PFSK-1 (cell line): ENCODE data around the gene CHFR.

Experiments
- FOXP2 ChIP-seq: optimal IDR thresholded peaks from 2 replicates; pipeline ENCODE3; 2011; ENCODE audit warnings: borderline replicate concordance, control low read depth, inconsistent platforms; ENCODE audit not compliant: insufficient read depth; ENCODE audit errors: extremely low read length, extremely low read depth
- POLR2AphosphoS5 ChIP-seq: IDR thresholded peaks from 2 replicates; pipeline ENCODE4 v1.6.1; 2012; ENCODE audit warnings: low read depth, mild to moderate bottlenecking, control low read depth, low read length, moderate library complexity
- SIN3A ChIP-seq: IDR thresholded peaks from 2 replicates; pipeline ENCODE4 v1.6.1; 2012; ENCODE audit warnings: mild to moderate bottlenecking, low read length, moderate library complexity, borderline replicate concordance; ENCODE audit not compliant: insufficient read depth
- TAF1 ChIP-seq: IDR thresholded peaks from 2 replicates; pipeline ENCODE4 v1.6.1; 2012; ENCODE audit warnings: low read length, control low read depth, borderline replicate concordance; ENCODE audit not compliant: insufficient read depth
- TF ChIP-seq, protein P1 (sequence below), 2 experiments: IDR thresholded peaks; 2 replicates each; pipeline versions ENCODE4 v1.6.1 to v1.8.0; 2011 to 2012; ENCODE audit warnings: low read depth in 2 of 2, low read length in 2 of 2, control low read depth in 1 of 2, inconsistent platforms in 1 of 2, mild to moderate bottlenecking in 1 of 2, moderate library complexity in 1 of 2; ENCODE audit not compliant: insufficient read depth in 1 of 2

CHFR gene

DNA sequence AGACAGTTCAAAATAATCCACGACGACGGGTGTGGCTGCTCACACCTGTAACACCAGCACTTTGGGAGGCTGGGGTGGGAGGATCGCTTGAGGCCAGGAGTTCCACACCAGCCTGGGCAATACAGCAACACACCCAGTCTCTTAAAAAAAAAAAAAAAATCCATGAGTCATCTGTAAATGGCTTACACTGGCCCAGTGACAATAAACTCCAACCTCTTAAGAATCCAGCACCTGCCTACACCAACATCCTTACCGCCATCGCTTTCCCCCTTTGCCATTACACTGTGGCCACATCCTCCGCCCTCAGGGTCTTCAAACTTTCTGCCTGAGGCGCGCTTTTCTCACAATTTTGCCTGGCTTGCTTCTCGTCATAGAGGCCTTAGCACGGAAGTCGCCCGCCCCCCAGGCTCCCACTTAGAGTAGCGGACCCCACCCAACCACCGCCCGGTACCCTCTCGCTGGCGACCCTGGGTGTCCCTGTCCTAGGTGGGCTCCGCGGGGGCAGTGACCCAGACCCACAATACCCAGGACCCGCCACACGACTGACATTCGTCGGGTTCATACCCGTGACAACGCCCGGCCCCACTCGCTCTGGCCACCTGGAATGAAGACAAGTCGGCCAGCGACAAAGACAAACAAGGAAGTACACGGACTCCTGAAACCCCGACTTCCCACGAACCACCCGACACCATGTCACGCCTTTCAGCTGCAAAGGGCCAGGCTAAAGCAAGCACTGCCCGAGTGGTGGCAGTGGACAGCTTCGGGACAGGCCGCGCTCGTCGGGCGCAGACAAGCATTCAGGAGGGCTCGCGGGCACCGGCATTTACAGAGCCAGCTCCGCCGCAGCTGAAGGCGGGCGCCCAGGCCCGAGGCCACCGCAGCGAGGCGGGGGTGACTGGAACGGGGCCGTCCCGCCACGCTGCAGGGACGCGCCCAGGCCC, 59.4 kb downstream of the CHFR start:
- TF ChIP-seq, protein P1, sequence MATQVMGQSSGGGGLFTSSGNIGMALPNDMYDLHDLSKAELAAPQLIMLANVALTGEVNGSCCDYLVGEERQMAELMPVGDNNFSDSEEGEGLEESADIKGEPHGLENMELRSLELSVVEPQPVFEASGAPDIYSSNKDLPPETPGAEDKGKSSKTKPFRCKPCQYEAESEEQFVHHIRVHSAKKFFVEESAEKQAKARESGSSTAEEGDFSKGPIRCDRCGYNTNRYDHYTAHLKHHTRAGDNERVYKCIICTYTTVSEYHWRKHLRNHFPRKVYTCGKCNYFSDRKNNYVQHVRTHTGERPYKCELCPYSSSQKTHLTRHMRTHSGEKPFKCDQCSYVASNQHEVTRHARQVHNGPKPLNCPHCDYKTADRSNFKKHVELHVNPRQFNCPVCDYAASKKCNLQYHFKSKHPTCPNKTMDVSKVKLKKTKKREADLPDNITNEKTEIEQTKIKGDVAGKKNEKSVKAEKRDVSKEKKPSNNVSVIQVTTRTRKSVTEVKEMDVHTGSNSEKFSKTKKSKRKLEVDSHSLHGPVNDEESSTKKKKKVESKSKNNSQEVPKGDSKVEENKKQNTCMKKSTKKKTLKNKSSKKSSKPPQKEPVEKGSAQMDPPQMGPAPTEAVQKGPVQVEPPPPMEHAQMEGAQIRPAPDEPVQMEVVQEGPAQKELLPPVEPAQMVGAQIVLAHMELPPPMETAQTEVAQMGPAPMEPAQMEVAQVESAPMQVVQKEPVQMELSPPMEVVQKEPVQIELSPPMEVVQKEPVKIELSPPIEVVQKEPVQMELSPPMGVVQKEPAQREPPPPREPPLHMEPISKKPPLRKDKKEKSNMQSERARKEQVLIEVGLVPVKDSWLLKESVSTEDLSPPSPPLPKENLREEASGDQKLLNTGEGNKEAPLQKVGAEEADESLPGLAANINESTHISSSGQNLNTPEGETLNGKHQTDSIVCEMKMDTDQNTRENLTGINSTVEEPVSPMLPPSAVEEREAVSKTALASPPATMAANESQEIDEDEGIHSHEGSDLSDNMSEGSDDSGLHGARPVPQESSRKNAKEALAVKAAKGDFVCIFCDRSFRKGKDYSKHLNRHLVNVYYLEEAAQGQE (IDR thresholded peaks at IDR 0.05; ENCODE audit: insufficient read depth in 1 of 2, low read depth in 2 of 2, low read length in 2 of 2) = no peak
- peak; percentile 35; the same call in 1 of the 2 replicates for TF ChIP-seq TAF1

DNA sequence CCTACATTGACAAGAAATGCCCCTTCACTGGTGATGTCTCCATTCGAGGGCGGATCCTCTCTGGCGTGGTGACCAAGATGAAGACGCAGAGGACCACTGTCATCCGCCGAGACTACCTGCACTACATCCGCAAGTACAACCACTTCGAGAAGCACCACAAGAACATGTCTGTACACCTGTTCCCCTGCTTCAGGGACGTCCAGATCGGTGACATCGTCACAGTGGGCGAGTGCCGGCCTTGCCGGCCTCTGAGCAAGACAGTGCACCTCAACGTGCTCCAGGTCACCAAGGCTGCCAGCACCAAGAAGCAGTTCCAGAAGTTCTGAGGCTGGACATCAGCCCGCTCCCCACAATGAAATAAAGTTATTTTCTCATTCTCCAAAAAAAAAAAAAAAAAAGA, 61.5 kb downstream of the CHFR start:
- TF ChIP-seq FOXP2 (no peak), TAF1 (no peak), SIN3A (no peak), POLR2AphosphoS5 (no peak)
- TF ChIP-seq, protein P1 (IDR thresholded peaks at IDR 0.05; ENCODE audit: insufficient read depth in 1 of 2, low read depth in 2 of 2, low read length in 2 of 2) = no peak

DNA sequence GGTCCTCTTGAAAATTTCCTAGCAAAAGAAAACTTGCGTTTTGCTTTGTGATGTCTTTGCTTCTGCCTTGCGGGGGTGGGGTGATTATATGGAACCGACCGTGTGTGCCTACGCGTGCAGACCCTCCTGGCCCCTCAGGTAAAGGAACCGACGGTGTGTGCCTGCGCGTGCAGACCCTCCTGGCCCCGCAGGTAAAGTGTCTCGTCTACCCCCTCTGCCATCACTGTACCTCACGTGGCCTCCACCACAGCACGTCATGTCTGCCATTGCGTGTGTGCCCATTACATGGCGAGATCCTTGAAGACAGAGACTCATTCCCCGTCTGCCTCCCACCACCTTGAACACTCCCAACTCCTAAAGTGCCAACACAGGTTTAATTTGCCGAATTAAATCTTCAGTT, 62.3 kb downstream of the CHFR start:
- TF ChIP-seq POLR2AphosphoS5 (no peak), SIN3A (no peak), TAF1 (no peak), FOXP2 (no peak)
- TF ChIP-seq, protein P1 (IDR thresholded peaks at IDR 0.05; ENCODE audit: insufficient read depth in 1 of 2, low read depth in 2 of 2, low read length in 2 of 2) = no peak

DNA sequence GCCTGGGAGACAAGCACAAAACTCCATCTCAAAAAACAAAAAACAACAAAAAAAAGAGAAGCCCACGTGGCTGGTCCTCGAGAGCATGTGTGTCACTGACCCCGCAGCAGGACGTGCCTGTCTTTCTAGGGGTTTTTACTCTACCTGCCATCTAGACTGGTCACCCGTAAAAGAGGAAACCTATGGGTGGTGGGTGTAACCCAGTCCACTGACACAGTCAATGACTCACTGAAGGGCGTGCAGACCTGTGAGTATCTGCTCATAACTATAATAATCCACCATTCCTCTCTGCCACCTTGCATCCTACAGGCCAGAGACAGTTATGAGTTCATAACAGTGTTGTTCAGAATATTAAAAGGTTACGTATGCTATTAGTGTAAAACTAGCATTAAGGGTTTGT, 63.4 kb downstream of the CHFR start:
- TF ChIP-seq, protein P1 (IDR thresholded peaks at IDR 0.05; ENCODE audit: insufficient read depth in 1 of 2, low read depth in 2 of 2, low read length in 2 of 2) = no peak
- TF ChIP-seq FOXP2 (no peak), POLR2AphosphoS5 (no peak), SIN3A (no peak)
